HG02763 (cell line): ENCODE data around the gene NCKIPSD.
"Not testable (repeated sequence)": the region's sequence is repeated elsewhere in the genome, so short reads cannot be mapped to it uniquely, and the experiment has no call there.

ENCODE experiments used
- ATAC-seq: cut with Tn5 transposase; IDR thresholded peaks from one replicate; pipeline ENCODE4 v1.9.1; 2021; ENCODE audit warnings: mild to moderate bottlenecking, moderate library complexity; ENCODE audit not compliant: unreplicated experiment

The NCKIPSD gene

GRCh38 chr3:48685603-48686511 is at the start of gene NCKIPSD:
Gene NCKIPSD, minus strand, starts transcription at chr3:48685915. Its CDS starts 108 bp downstream, at chr3:48685807.
- ATAC-seq: peak; percentile 71

GRCh38 chr3:48735075-48735767 is 49.5 kb upstream of the NCKIPSD start:
- not testable (repeated sequence) for ATAC-seq

GRCh38 chr3:48734541-48734940 is 48.8 kb upstream of the NCKIPSD start:
- not testable (repeated sequence) for ATAC-seq

- ATAC-seq: not testable (repeated sequence)
Observed at GRCh38 chr3:48733752-48734518, 48.2 kb upstream of the NCKIPSD start.

- ATAC-seq: no peak
Observed at GRCh38 chr3:48727511-48727910, 41.8 kb upstream of the NCKIPSD start.

- not testable (repeated sequence) for ATAC-seq
Observed at GRCh38 chr3:48725185-48725855, 39.6 kb upstream of the NCKIPSD start.

- ATAC-seq: no peak
Observed at GRCh38 chr3:48723725-48724124, 38.0 kb upstream of the NCKIPSD start.

- not testable (repeated sequence) for ATAC-seq
Observed at GRCh38 chr3:48723293-48723692, 37.6 kb upstream of the NCKIPSD start.

GRCh38 chr3:48716982-48717746 is 31.4 kb upstream of the NCKIPSD start, which contains the start of gene IP6K2:
Gene IP6K2, minus strand, starts transcription at chr3:48717221. Its CDS starts 21,930 bp downstream, at chr3:48695291.
- ATAC-seq: peak; percentile 98

GRCh38 chr3:48716508-48716981 is 30.8 kb upstream of the NCKIPSD start:
- ATAC-seq: no peak

GRCh38 chr3:48715174-48715800 is 29.6 kb upstream of the NCKIPSD start:
- no peak for ATAC-seq

GRCh38 chr3:48711727-48712126 is 26.0 kb upstream of the NCKIPSD start:
- no peak for ATAC-seq

- no peak for ATAC-seq
Observed at GRCh38 chr3:48709051-48709461, 23.3 kb upstream of the NCKIPSD start.

- no peak for ATAC-seq
Observed at GRCh38 chr3:48708481-48708889, 22.8 kb upstream of the NCKIPSD start.

GRCh38 chr3:48707157-48707556 is 21.4 kb upstream of the NCKIPSD start:
- ATAC-seq: no peak

GRCh38 chr3:48702320-48702920 is 16.7 kb upstream of the NCKIPSD start:
- ATAC-seq: no peak

- no peak for ATAC-seq
Observed at GRCh38 chr3:48700731-48701405, 15.2 kb upstream of the NCKIPSD start.

GRCh38 chr3:48698891-48699290 is 13.2 kb upstream of the NCKIPSD start:
- no peak for ATAC-seq
